Superior temporal gyrus (tissue), 1 donor: ENCODE data around the gene HOXC12.

Experiments used
- DNase-seq: peaks from one replicate; pipeline ENCODE4 v3.0.0-alpha.2; 2016; ENCODE audit errors: extremely low spot score

The HOXC12 gene

GRCh38 chr12:53996240-53997203 lies 41.8 kb downstream of the HOXC12 start:
- no peak for DNase-seq

GRCh38 chr12:53997204-53998109 lies 42.8 kb downstream of the HOXC12 start:
- no peak for DNase-seq

- no peak for DNase-seq
Measured at GRCh38 chr12:53998110-53998899, 43.6 kb downstream of the HOXC12 start.

GRCh38 chr12:53998900-53999236 lies 44.2 kb downstream of the HOXC12 start:
- no peak for DNase-seq

- no peak for DNase-seq
Measured at GRCh38 chr12:53999559-54000115, 44.9 kb downstream of the HOXC12 start.

GRCh38 chr12:54000116-54001114 lies 45.7 kb downstream of the HOXC12 start, which contains the start of gene HOXC9:
Gene HOXC9 (plus strand): TSS chr12:54000161. CDS start chr12:54000189, 28 bp downstream.
- no peak for DNase-seq

GRCh38 chr12:54001283-54002187 lies 46.8 kb downstream of the HOXC12 start:
- DNase-seq = no peak

GRCh38 chr12:54002278-54002914 lies 47.7 kb downstream of the HOXC12 start:
- no peak for DNase-seq

- no peak for DNase-seq
Measured at GRCh38 chr12:54002915-54003389, 48.2 kb downstream of the HOXC12 start.

- DNase-seq = no peak
Measured at GRCh38 chr12:54003625-54004024, 48.9 kb downstream of the HOXC12 start.

- DNase-seq = no peak
Measured at GRCh38 chr12:54004063-54004840, 49.5 kb downstream of the HOXC12 start.

- DNase-seq = no peak
Measured at GRCh38 chr12:54004841-54005530, 50.3 kb downstream of the HOXC12 start.

- no peak for DNase-seq
Measured at GRCh38 chr12:54005531-54005852, 50.8 kb downstream of the HOXC12 start.

GRCh38 chr12:54005853-54006558 lies 51.3 kb downstream of the HOXC12 start:
- peak; percentile 91 for DNase-seq

GRCh38 chr12:54006559-54007220 lies 52.0 kb downstream of the HOXC12 start:
- DNase-seq = no peak
